DMS114 treated with DMSO at 0.1 percent for 48 hours (cell line): ENCODE results near the gene STON2.
A peak's percentile ranks its signal among the peaks of the same experiment; 100 is the strongest.
"Not testable (repeated sequence)": the region's sequence is repeated elsewhere in the genome, so short reads cannot be mapped to it uniquely, and the experiment has no call there.

Source experiments
- DNase-seq: peaks from one replicate; lab custom pipeline; 2025; ENCODE audit not compliant: unreplicated experiment; lab: John Stamatoyannopoulos, UW

The STON2 gene, protein sequence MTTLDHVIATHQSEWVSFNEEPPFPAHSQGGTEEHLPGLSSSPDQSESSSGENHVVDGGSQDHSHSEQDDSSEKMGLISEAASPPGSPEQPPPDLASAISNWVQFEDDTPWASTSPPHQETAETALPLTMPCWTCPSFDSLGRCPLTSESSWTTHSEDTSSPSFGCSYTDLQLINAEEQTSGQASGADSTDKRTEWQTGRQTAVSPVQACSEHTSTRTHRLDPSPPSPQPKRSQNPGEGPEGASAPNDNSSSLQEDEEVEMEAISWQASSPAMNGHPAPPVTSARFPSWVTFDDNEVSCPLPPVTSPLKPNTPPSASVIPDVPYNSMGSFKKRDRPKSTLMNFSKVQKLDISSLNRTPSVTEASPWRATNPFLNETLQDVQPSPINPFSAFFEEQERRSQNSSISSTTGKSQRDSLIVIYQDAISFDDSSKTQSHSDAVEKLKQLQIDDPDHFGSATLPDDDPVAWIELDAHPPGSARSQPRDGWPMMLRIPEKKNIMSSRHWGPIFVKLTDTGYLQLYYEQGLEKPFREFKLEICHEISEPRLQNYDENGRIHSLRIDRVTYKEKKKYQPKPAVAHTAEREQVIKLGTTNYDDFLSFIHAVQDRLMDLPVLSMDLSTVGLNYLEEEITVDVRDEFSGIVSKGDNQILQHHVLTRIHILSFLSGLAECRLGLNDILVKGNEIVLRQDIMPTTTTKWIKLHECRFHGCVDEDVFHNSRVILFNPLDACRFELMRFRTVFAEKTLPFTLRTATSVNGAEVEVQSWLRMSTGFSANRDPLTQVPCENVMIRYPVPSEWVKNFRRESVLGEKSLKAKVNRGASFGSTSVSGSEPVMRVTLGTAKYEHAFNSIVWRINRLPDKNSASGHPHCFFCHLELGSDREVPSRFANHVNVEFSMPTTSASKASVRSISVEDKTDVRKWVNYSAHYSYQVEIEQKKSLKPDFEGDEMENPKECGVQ

DNA sequence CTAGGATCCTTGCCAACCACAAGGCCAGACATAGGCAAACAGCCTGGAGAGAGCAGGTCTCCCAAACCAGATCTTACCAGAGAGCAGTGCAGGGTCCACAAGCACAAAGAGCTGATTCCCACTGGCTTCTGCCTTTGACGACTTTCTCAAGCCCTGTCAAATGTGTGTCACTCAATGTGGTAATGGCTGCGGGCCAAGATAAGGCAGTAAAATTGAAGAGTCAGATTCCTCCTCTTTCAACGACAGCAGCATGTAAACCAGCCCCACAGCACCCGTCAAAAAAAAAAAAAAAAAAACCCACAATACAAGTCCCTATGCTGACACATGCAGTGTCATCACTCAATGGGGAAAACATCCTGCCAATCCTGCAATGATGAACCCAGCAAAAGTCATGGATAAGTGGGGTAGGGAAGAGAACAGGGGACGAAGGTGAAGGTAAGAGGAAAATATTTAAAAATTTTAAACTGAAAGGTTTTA, at the start of gene STON2:
TSS of gene STON2 (minus strand) at position 123 of the 477 bp plus-strand sequence. CDS start 1,942 bp downstream, outside the sequence.
- DNase-seq = no peak

DNA sequence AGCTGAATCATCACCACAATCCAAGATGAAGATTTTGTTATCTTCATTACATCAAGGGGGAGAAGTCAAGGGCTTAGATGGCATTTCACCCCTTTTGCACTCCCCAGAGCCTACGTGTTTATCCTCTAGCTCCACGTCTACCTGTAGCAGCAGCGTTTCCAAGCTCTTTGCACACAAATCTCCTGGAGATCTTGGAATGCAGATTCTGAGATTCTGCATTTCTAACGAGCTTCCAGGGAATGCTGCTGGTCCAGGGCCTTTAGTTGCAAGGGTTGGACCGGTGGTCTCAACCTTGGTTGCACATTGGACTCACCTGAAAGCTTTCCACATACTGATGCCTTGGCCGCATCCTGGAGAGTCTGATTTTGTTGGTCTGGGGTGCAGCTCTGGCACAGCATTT, 49.5 kb upstream of the STON2 start:
- DNase-seq = no peak

DNA sequence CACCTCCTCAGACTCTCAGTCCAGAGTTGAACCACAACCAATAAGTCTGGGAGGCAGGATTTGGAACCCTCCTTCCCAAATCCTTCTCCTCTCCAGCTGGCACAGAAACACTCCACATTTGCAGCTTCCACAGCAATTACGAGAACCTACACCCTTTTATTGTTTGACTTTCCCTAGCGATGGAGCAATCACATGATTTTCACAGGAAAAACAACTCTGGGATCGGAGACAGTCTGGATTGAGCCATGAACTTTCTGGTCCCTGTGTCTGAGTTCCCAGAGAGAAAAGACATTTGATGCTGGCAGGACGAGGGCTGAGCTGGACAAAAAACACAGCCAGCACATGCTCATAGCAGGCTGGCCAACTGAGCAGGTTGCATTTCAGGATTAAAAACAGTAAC, 49.0 kb upstream of the STON2 start:
- no peak for DNase-seq

DNA sequence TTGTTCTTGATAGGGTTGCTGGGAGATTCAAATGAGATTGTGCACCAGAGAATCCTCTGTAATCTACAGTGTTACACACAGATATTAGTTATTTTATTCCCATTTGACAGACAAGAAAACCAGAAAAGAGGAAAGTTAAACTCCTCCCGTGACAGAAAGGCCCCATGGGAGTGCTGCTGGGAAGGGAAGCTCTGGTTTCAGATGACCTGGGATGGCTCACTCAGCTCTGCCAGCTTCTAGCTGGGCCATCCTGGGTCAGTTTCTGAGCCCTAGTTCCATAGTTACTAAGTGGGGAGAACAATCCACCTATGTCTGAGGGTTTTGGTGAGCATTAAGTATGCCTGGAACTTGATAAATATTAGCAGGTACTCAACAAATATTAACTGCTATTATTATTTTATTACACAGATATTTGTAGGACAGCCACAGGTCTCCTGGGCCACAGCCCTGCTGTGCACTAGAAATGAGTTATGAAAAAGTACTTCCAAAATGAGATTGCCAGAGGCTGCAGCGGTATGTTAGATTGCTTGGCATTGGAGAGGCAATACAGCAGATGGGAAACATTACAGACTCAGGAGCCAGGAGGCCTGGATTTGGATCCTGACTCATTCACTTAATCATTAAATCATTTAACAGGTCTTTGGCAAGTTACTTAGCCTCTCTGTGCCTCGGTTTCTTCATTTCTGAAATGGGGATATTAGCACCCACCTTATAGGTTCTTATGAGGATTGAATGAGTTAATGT, 47.1 kb upstream of the STON2 start:
- no peak for DNase-seq

DNA sequence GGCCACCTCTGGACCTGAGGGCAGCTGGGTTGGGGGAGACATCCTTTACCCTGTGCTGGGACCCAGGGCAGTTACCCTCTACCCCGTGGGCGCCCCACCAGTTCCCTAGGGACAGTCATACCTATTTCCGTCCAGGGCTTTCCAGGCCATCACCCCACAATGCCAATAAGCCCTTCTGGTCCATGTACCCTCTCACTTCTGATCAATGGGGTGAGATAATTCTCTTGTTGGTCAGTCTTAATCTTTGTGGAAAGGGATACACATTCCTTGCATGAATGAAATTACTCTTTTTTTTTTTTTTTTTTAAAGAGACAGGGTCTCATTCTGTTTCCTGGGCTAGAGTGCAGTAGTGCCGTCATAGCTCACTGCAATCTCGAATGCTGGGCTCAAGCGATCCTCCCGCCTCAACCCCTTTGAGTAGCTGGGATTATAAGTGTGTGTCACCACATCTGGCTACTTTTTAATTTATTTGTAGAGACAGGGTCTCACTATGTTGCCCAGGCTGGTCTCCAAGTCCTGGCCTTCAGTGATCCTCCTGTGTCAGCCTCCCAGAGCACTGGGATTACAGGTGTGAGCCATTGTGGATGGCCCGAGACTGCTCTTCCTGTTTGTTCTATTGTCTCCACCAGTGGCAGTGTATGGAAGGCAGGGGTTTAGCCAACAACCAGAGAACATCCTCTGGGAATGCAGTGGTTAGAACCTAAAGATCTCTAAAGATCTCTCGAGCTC, 46.3 kb upstream of the STON2 start:
- no peak for DNase-seq

DNA sequence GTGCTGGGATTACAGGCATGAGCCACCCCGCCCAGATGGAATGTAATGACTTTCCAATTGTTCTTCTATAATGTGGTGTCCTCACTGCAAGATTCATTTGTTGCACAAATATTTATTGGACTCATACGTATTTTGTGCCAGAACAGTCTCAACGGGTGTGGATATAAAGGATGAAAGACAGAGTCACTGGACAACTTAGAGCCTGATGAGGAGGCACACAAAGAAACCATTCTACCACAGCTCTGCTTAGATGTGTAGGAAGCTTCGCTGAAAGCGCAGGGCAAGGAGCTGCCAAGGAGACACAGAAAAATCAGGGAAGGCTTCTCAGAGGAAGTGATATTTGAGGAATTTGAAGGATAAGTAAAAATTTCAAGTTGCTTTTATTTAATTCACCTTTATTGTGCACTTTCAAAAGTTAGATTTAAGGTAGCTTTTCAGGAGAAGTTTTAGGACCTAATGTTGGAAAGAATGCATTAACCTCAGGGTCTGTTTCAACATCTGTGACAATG, 41.6 kb upstream of the STON2 start:
- no peak for DNase-seq

DNA sequence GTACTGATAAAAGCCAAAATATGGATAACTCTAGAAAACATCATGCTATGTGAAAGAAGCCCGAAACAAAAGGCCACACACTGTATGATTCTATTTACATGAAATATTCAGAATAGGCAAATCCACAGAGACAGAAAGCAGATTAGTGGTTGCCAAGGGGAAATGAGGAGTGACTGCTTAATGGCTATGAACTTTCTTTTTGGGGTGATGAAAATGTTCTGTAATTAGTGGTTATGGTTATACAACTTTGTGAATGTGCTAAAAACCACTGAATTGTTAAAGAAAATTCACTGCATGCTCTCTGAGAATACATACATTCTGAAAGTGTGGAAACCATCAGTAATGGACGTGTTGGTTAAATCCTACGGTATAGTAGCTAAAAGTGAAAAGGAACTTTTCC, 39.9 kb upstream of the STON2 start:
- no peak for DNase-seq

DNA sequence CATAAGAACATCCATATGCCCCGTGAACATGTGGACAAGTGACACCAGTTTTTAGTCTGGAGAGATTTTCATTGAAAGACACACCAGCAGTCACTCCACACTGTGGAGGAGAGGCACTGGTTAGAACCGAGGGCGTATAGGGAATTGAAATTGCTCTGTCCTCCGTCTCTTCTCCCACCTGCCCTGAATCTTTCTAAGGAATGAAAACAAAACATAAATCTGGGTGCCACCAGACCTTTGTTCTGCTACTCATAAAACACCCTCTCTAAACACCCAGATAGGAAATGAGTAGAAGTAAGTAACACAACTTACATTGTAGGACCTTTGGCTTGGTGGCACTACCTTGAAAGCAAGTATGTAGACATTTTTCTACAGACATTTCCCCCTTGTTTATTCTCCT, 37.1 kb upstream of the STON2 start:
- no peak for DNase-seq

DNA sequence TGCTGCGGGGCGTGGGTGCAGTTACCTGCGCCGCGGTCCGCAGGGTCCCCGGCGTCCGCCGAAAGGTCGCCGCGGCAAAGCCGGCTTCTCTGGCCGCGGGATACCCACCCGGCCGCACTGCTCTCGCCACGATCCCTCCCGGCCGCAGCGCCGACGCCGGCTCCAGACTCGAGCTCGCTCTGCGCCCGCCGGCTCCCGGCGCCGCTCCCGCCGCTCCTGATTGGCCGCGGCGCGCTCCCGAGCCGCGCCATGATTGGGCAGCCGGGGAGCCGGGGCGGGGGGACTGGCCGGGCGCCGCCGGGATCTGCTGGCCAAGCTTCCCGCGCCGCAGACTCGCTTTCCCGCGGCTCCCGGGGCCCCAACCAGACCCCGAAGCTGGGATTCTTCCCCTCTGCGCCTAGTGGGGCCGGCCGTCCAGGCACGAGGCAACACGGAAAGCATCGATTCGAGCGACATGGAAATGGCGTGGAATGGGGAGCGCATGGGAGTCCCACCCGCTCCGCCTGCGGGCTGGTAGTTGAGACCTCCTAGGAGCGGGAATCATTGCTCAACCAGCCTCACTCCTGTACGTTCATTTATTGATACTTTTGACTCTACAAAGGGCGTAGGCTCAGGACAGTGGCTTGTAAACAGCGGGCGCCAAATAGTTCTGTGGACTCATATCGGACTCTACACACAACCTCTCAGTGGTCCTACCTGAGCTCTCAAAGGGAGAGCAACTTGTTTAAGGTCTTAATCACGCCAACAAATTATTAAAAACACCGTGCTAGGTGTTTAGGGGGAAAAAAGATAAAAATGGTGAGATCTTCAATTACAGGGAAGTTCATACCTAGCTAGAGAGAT, 36.4 kb upstream of the STON2 start:
- peak; percentile 9 for DNase-seq

DNA sequence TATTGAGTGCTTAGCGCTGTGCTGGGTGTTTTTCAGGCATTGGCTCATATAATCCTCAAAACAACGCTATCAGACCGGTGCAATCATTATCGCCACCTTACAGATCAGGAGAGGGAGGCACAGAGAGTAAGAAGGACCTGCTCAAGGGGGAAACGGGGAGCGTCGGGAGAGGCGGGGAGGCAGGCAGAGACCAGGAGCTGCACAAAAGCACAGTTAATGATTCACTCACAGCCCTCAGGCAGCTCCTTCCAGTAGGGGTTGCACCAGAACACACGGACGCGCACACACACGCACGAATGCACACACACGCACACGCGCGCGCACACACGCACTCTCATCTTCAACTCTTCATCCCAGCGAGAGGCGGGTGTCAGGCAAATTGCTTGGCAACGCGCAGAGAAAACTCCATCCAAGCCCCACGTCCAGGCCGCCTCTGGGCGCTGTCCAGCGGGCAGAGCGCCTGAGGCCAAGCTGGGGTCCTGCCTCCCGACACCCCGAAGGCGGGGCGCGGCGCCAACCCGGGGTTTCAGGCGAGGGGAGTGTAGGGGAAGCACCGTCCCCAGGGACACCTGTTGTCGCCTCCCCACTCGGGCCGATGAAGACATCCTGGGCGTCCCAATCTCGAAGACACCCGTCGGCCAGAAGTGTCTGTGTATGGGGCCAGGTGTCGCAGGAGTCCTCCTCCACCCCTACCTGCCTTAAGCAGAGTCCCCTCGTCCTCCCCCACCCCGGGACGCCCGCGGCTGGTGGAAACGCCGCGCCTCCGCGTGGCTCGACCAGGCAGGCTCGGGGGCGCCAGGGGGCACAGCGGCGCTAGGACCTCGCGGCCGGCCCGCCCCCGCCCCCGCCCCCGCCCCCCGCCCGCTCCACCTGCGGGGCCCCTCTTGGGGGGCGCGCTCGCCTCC, 35.5 kb upstream of the STON2 start:
- DNase-seq = no peak

DNA sequence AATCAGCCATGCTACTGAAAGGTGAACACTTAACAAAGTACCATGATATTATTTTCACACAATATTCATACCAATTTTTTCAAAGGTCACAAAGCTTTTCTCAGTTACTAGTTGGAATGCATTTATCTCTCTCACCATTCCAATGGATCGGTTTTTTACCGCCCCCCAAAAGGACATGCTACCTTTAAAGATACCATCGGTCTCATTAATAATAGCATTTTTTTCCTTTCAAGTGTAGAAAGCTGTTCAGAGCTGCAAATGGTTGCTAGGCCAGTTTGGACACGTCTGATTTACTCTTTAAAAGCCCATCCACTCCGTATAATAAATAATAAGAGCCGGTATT, 34.9 kb upstream of the STON2 start:
- DNase-seq = no peak

DNA sequence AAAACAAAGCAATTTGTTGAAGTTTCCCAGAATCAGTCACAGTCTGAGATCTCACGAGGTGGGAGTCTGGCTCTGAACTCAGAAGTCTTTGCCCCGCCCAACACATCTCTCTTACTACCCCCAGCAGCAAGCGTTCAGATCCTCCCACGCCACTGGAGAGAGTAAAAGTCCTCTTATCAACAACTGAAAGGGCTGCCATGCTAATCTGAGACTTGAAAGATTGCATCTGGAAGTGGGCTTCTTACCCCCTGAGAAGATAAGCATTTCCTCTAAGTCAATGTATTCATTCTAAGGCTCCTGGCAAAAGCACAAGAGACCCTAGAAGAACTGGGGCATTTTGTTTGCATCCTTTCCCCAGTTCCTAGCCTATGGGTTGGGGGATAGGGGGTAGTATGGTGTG, 34.1 kb upstream of the STON2 start:
- no peak for DNase-seq

DNA sequence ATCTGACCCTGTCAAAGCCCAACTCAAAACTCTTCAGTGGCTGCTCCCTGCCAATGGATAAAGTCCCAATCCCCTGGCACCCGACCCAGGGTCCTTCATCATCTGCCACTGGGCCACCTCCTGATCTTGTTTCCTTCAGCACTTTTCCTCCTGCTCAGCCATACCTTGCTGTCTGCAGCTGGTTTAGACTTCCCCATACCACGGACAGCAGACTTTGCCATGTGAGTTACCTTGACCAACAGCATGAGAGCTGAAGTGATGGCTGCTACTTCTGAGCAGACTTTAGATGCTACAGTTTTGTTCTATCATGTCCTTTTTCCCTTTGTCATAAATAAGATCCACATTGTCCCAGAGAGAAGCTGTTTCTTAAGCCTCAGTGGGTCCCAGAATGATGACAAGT, 33.3 kb upstream of the STON2 start:
- no peak for DNase-seq

DNA sequence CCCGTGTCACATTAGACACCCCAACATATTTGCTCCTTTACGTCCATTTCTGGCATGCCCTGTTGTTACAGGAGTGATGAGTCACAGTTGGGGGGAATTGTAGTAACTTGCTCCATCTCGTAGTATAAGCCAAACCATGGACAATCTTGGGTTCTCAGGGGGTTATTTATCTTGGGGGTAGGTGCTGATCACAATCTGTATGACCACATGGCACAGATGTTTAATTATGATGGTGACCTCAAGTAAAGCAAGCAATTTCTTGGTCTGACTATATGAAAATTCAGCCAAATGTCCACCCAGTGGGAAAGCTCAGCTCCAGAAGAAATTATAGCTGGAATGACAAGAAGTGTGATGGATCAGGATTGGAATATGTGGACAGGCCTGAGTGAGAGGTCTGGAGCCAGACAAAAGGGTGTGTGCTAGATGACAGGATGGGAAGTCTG, 32.1 kb upstream of the STON2 start:
- DNase-seq = no peak

DNA sequence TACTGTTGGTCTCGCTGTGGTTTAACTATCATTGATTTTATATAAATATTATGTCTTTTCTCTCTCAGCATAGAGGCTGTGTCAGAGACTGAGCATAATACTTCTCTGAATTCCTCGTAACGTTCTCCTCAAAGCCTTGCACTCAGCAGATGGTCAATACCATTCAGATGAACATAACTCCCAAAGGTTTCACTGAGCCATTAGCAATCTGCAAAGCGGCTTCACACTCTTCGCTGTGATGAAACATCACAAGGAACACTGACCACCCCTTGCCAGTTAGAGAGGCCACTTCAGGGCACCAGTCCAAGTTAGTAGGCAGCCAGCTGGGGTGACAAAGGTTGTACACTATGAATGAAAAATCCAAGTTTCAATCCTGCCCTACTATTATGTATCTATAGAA, 30.1 kb upstream of the STON2 start:
- no peak for DNase-seq

DNA sequence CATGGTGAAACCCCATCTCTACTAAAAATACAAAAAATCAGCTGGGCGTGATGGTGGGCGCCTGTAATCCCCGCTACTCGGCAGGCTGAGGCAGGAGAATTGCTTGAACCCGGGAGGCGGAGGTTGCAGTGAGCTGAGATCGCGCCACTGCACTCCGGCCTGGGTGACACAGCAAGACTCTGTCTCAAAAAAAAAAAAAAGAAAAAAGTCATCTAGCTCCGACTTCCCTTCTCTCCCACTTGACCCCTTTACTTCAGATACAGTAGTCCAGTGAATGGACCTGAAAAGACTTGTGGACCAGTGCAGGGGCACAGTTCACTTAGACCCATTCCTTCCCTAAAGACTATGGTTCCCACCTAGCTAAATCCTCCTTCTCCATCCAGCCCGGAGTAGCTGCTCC, 29.6 kb upstream of the STON2 start:
- DNase-seq = not testable (repeated sequence)

DNA sequence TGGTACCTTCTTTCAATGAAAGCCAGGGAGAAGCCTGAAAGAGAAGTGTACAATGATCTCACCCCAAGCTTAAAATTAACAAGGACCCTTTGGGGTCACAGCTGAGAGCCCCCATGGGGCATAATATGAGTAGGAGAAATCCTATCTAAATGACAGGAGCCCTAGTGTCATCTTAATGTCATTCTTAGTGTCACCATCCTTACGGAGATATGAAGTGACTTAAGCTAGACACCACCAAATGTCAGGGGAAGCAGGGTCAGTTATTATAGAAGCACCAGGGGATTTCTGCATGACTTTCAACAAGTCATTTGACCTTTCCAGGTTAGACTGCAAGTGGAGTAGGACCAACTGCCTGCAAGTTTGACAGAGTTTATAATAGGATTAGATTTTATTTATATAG, 28.9 kb upstream of the STON2 start:
- no peak for DNase-seq

DNA sequence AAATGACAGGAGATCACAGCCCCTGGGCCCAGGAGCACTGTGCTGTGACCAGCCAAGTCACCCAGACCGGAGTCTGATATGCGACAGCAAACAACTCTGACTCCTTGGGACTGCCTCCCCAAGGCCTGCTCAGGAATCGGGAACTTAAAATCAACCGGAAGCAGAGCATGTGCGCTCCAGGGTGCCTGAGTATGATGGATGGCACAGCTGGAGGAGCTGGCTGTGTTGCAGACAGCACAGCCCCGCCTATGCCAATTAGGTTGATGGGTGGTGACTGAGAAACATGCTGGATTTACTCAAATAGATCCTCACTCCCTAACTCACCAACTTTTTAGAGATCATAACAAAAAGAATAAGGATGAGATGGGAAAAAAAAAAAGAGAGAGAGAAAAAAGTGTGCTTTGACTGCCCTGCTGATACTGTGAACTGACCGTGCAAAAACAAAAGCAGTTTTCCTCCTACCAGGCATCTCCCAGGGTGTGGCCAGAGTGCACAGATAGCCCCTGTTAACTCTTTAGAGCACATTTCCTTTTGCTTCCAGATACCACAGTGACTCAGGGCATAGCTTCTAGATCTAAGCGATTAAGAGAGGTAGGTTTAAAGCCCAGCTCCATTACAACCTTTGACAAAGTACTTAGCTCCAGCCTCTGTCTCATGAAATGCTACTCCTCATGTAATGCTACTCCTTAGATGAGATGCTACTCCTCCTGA, 27.4 kb upstream of the STON2 start:
- no peak for DNase-seq
